GM12872 (cell line): Measurements from ENCODE around the gene L3MBTL1.

Experiments
- TF ChIP-seq, protein P1 (sequence below): IDR thresholded peaks from 3 replicates; pipeline ENCODE4 v1.5.1; 2011; ENCODE audit warnings: low read depth, mild to moderate bottlenecking, low read length, moderate library complexity; ENCODE audit not compliant: insufficient read depth

Gene L3MBTL1

DNA sequence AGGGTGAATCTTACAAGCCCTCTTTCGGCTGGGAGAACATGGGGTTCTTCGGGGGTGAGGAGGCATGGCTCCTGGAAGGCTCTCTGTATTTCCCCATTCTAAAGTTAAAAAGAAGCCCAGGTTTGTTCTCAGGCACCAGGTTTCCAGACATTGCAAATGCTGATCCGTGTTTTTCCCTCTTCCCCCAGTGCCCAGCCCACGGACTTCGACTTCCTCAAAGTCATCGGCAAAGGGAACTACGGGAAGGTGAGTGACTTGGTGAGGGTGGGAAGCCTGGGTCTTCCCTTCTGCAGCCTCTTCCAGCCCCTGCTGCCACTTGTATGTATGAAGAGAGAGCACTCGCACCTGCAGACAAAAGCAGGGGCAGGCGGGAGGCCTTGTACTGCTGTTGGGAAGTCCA lies 60.0 kb downstream of the L3MBTL1 start:
- TF ChIP-seq, protein P1, sequence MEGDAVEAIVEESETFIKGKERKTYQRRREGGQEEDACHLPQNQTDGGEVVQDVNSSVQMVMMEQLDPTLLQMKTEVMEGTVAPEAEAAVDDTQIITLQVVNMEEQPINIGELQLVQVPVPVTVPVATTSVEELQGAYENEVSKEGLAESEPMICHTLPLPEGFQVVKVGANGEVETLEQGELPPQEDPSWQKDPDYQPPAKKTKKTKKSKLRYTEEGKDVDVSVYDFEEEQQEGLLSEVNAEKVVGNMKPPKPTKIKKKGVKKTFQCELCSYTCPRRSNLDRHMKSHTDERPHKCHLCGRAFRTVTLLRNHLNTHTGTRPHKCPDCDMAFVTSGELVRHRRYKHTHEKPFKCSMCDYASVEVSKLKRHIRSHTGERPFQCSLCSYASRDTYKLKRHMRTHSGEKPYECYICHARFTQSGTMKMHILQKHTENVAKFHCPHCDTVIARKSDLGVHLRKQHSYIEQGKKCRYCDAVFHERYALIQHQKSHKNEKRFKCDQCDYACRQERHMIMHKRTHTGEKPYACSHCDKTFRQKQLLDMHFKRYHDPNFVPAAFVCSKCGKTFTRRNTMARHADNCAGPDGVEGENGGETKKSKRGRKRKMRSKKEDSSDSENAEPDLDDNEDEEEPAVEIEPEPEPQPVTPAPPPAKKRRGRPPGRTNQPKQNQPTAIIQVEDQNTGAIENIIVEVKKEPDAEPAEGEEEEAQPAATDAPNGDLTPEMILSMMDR = no peak

DNA sequence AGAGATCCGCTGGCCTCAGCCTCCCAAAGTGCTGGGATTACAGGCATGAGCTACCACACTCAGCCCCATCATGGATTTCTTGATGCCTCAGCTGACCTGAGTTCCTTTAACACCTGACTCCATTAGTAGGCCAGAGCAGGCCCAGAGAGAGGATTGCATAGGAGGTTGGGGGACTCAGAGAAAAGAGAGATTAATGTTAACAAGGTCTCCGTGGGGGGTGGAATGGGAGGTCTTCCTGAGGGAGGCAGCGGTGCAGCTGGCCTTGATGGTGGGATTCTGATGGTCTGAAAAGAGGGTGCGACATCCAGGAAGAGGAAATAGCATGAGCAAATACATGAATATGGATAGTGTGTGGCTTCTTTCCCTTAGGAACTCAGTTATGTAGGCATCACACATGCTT lies 61.2 kb downstream of the L3MBTL1 start:
- TF ChIP-seq, protein P1 = no peak

DNA sequence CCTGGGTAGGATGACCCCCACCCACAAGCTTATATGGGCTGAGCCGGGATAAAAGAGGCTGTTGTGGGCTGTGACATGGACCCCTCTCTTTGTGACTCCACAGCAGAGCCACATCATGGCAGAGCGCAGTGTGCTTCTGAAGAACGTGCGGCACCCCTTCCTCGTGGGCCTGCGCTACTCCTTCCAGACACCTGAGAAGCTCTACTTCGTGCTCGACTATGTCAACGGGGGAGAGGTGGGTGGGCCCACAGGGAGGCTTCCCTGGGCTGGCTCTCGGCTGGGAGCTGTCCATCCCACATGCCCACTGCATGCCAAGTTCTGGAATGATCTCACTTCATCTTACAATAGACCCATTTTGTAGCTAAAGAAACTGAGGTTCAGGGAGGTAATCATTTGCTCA lies 61.8 kb downstream of the L3MBTL1 start:
- TF ChIP-seq, protein P1 = no peak

DNA sequence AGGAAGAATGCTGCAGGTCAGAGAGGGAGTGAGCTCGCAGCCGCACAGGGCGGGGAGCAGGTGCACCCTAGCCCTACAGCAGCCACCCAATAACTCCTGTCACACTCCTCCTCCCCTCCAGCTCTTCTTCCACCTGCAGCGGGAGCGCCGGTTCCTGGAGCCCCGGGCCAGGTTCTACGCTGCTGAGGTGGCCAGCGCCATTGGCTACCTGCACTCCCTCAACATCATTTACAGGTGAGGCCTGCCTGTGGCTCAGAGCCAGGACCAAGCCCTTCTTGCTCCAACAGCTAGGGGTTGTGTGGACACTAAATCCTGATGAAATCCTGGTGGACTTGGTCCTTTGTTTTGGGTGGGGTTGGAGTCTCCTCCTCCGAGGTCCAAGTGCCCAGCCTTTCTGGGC lies 63.0 kb downstream of the L3MBTL1 start:
- TF ChIP-seq, protein P1 = no peak

DNA sequence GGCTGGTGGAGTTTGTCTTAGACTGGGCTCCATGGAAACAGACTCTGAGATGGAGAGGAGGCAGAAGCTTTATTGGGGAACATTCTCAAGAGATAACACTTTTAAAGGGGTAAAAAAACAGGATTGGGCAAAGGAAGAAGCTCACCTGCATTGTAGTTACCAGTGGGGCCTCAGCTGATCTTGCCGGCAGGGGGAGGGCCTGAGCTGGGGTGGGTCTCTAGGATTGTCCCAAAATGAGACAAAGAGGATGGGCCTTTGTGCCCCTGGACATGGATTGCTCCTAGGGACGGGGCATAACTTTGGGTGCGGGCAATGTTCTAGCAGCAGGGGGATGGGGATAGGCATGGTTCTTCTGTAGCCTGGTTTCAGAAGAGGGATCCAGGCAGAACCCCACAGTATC lies 63.8 kb downstream of the L3MBTL1 start:
- TF ChIP-seq, protein P1 = peak; percentile 24; the same call in 1 of the 3 replicates

DNA sequence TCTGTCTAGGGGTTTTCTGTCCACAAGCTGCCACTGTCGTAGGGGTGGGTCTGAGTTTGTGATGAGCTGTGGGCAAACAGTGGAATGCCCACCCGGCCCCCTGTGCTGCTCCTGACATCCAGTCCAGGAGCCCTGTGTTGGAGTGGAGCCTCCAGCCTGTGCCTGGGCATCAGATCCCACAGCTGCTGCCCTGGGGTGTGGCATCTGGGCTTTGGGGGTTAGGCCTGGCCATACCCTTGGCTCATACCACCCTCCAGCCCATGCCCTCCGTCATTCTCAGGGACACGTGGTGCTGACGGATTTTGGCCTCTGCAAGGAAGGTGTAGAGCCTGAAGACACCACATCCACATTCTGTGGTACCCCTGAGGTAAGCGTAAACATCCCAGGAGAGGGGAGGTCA lies 64.3 kb downstream of the L3MBTL1 start:
- TF ChIP-seq, protein P1 = no peak

DNA sequence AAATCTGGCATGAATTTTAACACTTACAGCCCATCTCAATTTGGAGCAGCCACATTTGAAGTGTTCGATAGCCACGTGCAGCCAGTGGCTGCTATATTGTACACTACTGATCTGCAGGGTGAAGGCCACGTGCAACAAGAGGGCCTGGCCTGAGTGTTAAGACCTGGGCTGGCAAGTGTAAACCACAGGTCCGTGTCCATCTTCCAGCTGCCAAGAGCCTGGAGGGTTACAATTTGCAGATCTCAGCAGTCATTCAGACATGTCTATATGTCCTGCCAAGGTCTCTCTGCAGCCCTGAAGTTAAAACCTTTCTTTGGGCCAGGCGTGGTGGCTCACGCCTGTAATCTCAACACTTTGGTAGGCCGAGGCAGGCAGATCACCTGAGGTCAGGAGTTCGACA lies 65.4 kb downstream of the L3MBTL1 start:
- TF ChIP-seq, protein P1 = no peak

DNA sequence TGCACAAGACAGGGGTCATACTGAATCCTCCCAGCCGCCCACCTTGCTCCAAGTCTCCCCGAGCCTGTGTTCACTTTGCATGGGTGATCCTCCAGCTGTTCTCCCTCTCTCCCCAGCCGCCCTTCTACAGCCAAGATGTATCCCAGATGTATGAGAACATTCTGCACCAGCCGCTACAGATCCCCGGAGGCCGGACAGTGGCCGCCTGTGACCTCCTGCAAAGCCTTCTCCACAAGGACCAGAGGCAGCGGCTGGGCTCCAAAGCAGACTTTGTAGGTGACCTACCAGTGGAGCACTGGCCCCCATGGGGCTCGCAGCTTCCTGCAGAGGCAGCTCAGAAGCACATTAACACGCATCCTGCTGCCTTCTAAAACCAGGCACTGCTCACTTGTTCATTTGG lies 68.6 kb downstream of the L3MBTL1 start:
- TF ChIP-seq, protein P1 = no peak
